H9 (cell line): ENCODE data around the gene F8. TPM values are rescaled to one million over a fixed set of nuclear protein-coding genes. Genes with fewer than 3 reads are reported as not detected.

Experiments
- DNase-seq: peaks from one replicate; pipeline ENCODE4 v3.0.0-alpha.2; 2017
- H2AFZ ChIP-seq: one replicate; pipeline ENCODE4 v1.6.1; 2013; ENCODE audit warnings: mild to moderate bottlenecking, low read length, control low read depth, moderate library complexity
- H2AK5ac ChIP-seq: 2 replicates; pipeline ENCODE4 v1.6.1; 2013; ENCODE audit warnings: low read length, control low read depth, mixed read lengths; ENCODE audit not compliant: insufficient read length
- H2BK120ac ChIP-seq: one replicate; pipeline ENCODE4 v1.6.1; 2013; ENCODE audit warnings: low read depth, mild to moderate bottlenecking, low read length, control low read depth, inconsistent platforms; ENCODE audit not compliant: poor library complexity, severe bottlenecking
- H2BK12ac ChIP-seq: 2 replicates; pipeline ENCODE4 v1.6.1; 2013; ENCODE audit warnings: low read length, control low read depth, mixed read lengths, low read depth; ENCODE audit not compliant: insufficient read length
- H2BK15ac ChIP-seq: 2 replicates; pipeline ENCODE4 v1.6.1; 2013; ENCODE audit warnings: low read depth, low read length, control low read depth
- H2BK20ac ChIP-seq: one replicate; pipeline ENCODE4 v1.6.1; 2013; ENCODE audit warnings: low read depth, mild to moderate bottlenecking, low read length, control low read depth, inconsistent platforms; ENCODE audit not compliant: poor library complexity, severe bottlenecking
- H2BK5ac ChIP-seq: 2 replicates; pipeline ENCODE4 v1.6.1; 2013; ENCODE audit warnings: low read length, control low read depth, mixed read lengths; ENCODE audit not compliant: insufficient read length
- H3K14ac ChIP-seq: 2 replicates; pipeline ENCODE4 v1.6.1; 2013; ENCODE audit warnings: low read length, control low read depth; ENCODE audit not compliant: insufficient read depth
- H3K18ac ChIP-seq: 2 replicates; pipeline ENCODE4 v1.6.1; 2013; ENCODE audit warnings: low read depth, mild to moderate bottlenecking, mixed read lengths, low read length, control low read depth; ENCODE audit not compliant: insufficient read length
- H3K23ac ChIP-seq: 2 replicates; pipeline ENCODE4 v1.6.1; 2013; ENCODE audit warnings: low read length, control low read depth, mixed read lengths, low read depth; ENCODE audit not compliant: insufficient read length
- H3K23me2 ChIP-seq: 2 replicates; pipeline ENCODE4 v1.6.1; 2013; ENCODE audit warnings: low read depth, mild to moderate bottlenecking, mixed read lengths, low read length, control low read depth; ENCODE audit not compliant: insufficient read length, poor library complexity, severe bottlenecking
- H3K27ac ChIP-seq: 2 replicates; pipeline ENCODE4 v1.5.1; 2013; ENCODE audit warnings: low read length, control low read depth, mixed read lengths, low read depth; ENCODE audit not compliant: insufficient read length
- H3K27me3 ChIP-seq: 2 replicates; pipeline ENCODE4 v1.6.1; 2013; ENCODE audit warnings: low read length, control low read depth, inconsistent platforms; ENCODE audit not compliant: insufficient read depth
- H3K4ac ChIP-seq: 2 replicates; pipeline ENCODE4 v1.6.1; 2013; ENCODE audit warnings: low read depth, mild to moderate bottlenecking, control low read depth, inconsistent platforms, low read length, moderate library complexity
- H3K4me1 ChIP-seq: 2 replicates; pipeline ENCODE4 v1.6.1; 2013; ENCODE audit warnings: low read length, control low read depth, inconsistent platforms; ENCODE audit not compliant: insufficient read depth
- H3K4me2 ChIP-seq: 2 replicates; pipeline ENCODE4 v1.6.1; 2013; ENCODE audit warnings: low read length, control low read depth, mixed read lengths; ENCODE audit not compliant: insufficient read length, insufficient read depth
- H3K56ac ChIP-seq: 2 replicates; pipeline ENCODE4 v1.6.1; 2013; ENCODE audit warnings: low read depth, mild to moderate bottlenecking, mixed read lengths, low read length, control low read depth; ENCODE audit not compliant: insufficient read length
- H3K79me1 ChIP-seq: 2 replicates; pipeline ENCODE4 v1.6.1; 2013; ENCODE audit warnings: low read depth, mild to moderate bottlenecking, moderate library complexity, low read length, control low read depth, inconsistent platforms; ENCODE audit not compliant: insufficient read depth, poor library complexity, severe bottlenecking
- H3K79me2 ChIP-seq: 2 replicates; pipeline ENCODE4 v1.6.1; 2013; ENCODE audit warnings: low read length, control low read depth, inconsistent platforms; ENCODE audit not compliant: insufficient read depth
- H3K9ac ChIP-seq: 2 replicates; pipeline ENCODE4 v1.6.1; 2013; ENCODE audit warnings: low read length, control low read depth, mixed read lengths; ENCODE audit not compliant: insufficient read length; ENCODE audit errors: extremely low read depth
- H3K9me3 ChIP-seq: one replicate; pipeline ENCODE4 v1.6.1; 2013; ENCODE audit warnings: low read depth, low read length, inconsistent platforms; ENCODE audit not compliant: control insufficient read depth
- H3T11ph ChIP-seq: one replicate; pipeline ENCODE4 v1.6.1; 2013; ENCODE audit warnings: mild to moderate bottlenecking, low read length, control low read depth, inconsistent platforms
- H4K20me1 ChIP-seq: one replicate; pipeline ENCODE4 v1.6.1; 2013; ENCODE audit not compliant: control insufficient read depth, insufficient read length, insufficient read depth
- H4K5ac ChIP-seq: 2 replicates; pipeline ENCODE4 v1.6.1; 2013; ENCODE audit warnings: low read depth, mild to moderate bottlenecking, mixed read lengths, low read length, control low read depth; ENCODE audit not compliant: insufficient read length
- H4K8ac ChIP-seq: replicated peaks from 2 replicates; pipeline ENCODE4 v1.6.1; 2013; ENCODE audit warnings: low read length, control low read depth, mixed read lengths, low read depth; ENCODE audit not compliant: insufficient read length
- H4K91ac ChIP-seq: 2 replicates; pipeline ENCODE4 v1.6.1; 2013; ENCODE audit warnings: low read depth, mild to moderate bottlenecking, moderate library complexity, mixed read lengths, low read length, control low read depth; ENCODE audit not compliant: insufficient read length
- H3K27ac Mint-ChIP-seq, 3 experiments: 2 replicates in 2 of 3; 3 replicates in 1 of 3; pipeline ENCODE4 v1.8.0; 2020 to 2021; ENCODE audit warnings: mixed read lengths in 3 of 3, mild to moderate bottlenecking in 1 of 3, moderate library complexity in 1 of 3
- H3K27me3 Mint-ChIP-seq: 2 replicates; pipeline ENCODE4 v1.8.0; 2021; ENCODE audit warnings: low read depth, mild to moderate bottlenecking, moderate library complexity, mixed read lengths
- H3K36me3 Mint-ChIP-seq, 3 experiments: 2 replicates in 2 of 3; 3 replicates in 1 of 3; pipeline ENCODE4 v1.8.0; 2020 to 2021; ENCODE audit warnings: low read depth in 3 of 3, mixed read lengths in 3 of 3; ENCODE audit not compliant: insufficient read depth in 1 of 3
- H3K4me1 Mint-ChIP-seq, 2 experiments: 2 replicates each; pipeline ENCODE4 v1.8.0; 2020; ENCODE audit warnings: mixed read lengths in 2 of 2
- H3K4me3 Mint-ChIP-seq, 2 experiments: 2 replicates in 1 of 2; 3 replicates in 1 of 2; pipeline ENCODE4 v1.8.0; 2020 to 2021; ENCODE audit warnings: mild to moderate bottlenecking in 2 of 2, mixed read lengths in 2 of 2, moderate library complexity in 1 of 2
- H3K9me3 Mint-ChIP-seq, 2 experiments: 2 replicates in 1 of 2; 3 replicates in 1 of 2; pipeline ENCODE4 v1.8.0; 2020; ENCODE audit warnings: mild to moderate bottlenecking in 2 of 2, mixed read lengths in 2 of 2, moderate library complexity in 1 of 2
- CTCF ChIP-seq: fragments of 200-600 bp; sonication (generic); conservative IDR thresholded peaks from 3 replicates; pipeline ENCODE4 v1.8.0; 2021; ENCODE audit warnings: antibody characterized with exemption, mild to moderate bottlenecking
- WGBS: extraction: QIAGEN DNeasy Blood & Tissue Kit; methylation state at CpG from one replicate; pipeline ENCODE4 v1.1.7; 2013; ENCODE audit warnings: missing lambda C conversion rate, low lambda C conversion rate, mixed read lengths; ENCODE audit not compliant: insufficient read length; ENCODE audit errors: extremely low coverage; 5-methylcytosine and 5-hydroxymethylcytosine counted together
- total RNA-seq: library from RNA; stranded (reverse); gene quantifications from 2 replicates; pipeline ENCODE4 v1.2.1, GENCODE V29; 2021

The F8 gene
- total RNA-seq, 1 experiment from 2014 or later: 3.1 TPM

GRCh38 chrX:155046129-155046810 is 23.7 kb upstream of the F8 start:
- no peak overlapping the region for H3K27ac ChIP-seq
- peaks cover 2 to 8% (median 4%) of the 10 kb centered on the region in 3 experiments; a peak in 5 of 7 replicates for H3K36me3 Mint-ChIP-seq
- H3T11ph ChIP-seq: no peak overlapping the region
- DNase-seq: no peak
- H2AFZ ChIP-seq: no peak overlapping the region
- no peaks in the 10 kb centered on the region for H3K79me1 ChIP-seq
- H4K5ac ChIP-seq: no peak overlapping the region
- no peak for TF ChIP-seq CTCF
- peaks cover 5 to 8% of the 10 kb centered on the region in 2 experiments; a peak in 2 of 4 replicates for H3K4me1 Mint-ChIP-seq
- H3K4me1 ChIP-seq: no peaks in the 10 kb centered on the region
- no CpG with 5 or more reads among the region's 6 CpGs for WGBS
- H3K9me3 Mint-ChIP-seq: peaks cover 63 to 74% of the 10 kb centered on the region in 2 experiments
- H3K4me3 Mint-ChIP-seq: no peak overlapping the region
- no peaks in the 10 kb centered on the region for H4K20me1 ChIP-seq
- no peaks in the 10 kb centered on the region for H3K23me2 ChIP-seq
- no peak overlapping the region for H3K14ac ChIP-seq
- no peak overlapping the region for H2BK20ac ChIP-seq
- no peak overlapping the region for H3K23ac ChIP-seq
- H3K56ac ChIP-seq: no peak overlapping the region
- H2BK12ac ChIP-seq: no peak overlapping the region
- no peak overlapping the region for H2BK15ac ChIP-seq
- no peaks in the 10 kb centered on the region for H3K79me2 ChIP-seq
- no peak overlapping the region for H2BK120ac ChIP-seq
- H4K91ac ChIP-seq: no peak overlapping the region
- peaks cover 10% of the 10 kb centered on the region for H3K9me3 ChIP-seq
- no peak overlapping the region for H2AK5ac ChIP-seq
- no peak overlapping the region for H3K4me2 ChIP-seq
- H3K27me3 ChIP-seq: no peaks in the 10 kb centered on the region
- H4K8ac ChIP-seq: no peak overlapping the region
- H2BK5ac ChIP-seq: no peak overlapping the region
- no peak overlapping the region for H3K27ac Mint-ChIP-seq
- H3K18ac ChIP-seq: no peak overlapping the region
- H3K4ac ChIP-seq: no peak overlapping the region
- no peaks in the 10 kb centered on the region for H3K27me3 Mint-ChIP-seq
- H3K9ac ChIP-seq: no peak overlapping the region
